Measurements from ENCODE around the gene PCSK6.
"Not testable (repeated sequence)": the region's sequence is repeated elsewhere in the genome, so short reads cannot be mapped to it uniquely, and the experiment has no call there.

Gene PCSK6

DNA sequence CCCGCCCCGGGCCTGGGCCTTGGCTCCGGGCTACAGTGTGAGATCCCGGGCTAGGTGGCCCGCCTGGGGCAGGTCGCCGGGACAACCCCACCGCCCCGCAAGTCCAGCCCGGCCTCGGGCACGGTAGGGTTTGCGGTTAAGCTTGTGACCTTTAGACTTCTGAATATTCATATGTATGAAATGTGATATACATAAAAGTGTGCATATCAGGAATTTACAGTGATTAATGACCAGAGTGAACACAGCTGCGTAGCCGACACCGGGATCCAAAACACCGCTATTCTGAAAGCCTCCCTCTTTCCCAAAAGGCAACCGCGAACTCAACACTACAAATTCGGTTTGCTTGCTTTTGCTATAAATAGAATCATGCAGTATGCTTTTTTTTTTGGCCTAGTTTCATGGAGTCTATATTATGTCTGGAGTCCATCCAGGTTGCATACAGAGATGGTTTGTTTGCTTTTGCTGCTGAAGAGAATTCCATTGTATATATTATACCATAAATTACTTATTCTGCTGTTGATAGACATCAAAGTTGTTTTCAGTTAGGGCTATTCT is 193.8 kb downstream of the PCSK6 start:
- TF ChIP-seq, protein P1, sequence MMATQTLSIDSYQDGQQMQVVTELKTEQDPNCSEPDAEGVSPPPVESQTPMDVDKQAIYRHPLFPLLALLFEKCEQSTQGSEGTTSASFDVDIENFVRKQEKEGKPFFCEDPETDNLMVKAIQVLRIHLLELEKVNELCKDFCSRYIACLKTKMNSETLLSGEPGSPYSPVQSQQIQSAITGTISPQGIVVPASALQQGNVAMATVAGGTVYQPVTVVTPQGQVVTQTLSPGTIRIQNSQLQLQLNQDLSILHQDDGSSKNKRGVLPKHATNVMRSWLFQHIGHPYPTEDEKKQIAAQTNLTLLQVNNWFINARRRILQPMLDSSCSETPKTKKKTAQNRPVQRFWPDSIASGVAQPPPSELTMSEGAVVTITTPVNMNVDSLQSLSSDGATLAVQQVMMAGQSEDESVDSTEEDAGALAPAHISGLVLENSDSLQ (IDR thresholded peaks at IDR 0.05), result peak; percentile 73
- TF ChIP-seq NFRKB (IDR thresholded peaks at IDR 0.05), result no peak
- TF ChIP-seq LEF1 (IDR thresholded peaks at IDR 0.05; ENCODE audit: borderline replicate concordance), result no peak
- TF ChIP-seq FOXM1 (IDR thresholded peaks at IDR 0.05; ENCODE audit: borderline replicate concordance), result no peak
- no peak for TF ChIP-seq ARNT (IDR thresholded peaks at IDR 0.05)
- peak; percentile 54 for DNase-seq (ENCODE audit: extremely low spot score)
- CTCF ChIA-PET, result no interaction called here
- POLR2A ChIA-PET, result interaction anchor here (0.8 to 3.0 kb wide), 5 partner anchors 18 to 347 kb away, joined by 4 to 15 read pairs (median 5); no protein-coding TSS in a partner anchor

DNA sequence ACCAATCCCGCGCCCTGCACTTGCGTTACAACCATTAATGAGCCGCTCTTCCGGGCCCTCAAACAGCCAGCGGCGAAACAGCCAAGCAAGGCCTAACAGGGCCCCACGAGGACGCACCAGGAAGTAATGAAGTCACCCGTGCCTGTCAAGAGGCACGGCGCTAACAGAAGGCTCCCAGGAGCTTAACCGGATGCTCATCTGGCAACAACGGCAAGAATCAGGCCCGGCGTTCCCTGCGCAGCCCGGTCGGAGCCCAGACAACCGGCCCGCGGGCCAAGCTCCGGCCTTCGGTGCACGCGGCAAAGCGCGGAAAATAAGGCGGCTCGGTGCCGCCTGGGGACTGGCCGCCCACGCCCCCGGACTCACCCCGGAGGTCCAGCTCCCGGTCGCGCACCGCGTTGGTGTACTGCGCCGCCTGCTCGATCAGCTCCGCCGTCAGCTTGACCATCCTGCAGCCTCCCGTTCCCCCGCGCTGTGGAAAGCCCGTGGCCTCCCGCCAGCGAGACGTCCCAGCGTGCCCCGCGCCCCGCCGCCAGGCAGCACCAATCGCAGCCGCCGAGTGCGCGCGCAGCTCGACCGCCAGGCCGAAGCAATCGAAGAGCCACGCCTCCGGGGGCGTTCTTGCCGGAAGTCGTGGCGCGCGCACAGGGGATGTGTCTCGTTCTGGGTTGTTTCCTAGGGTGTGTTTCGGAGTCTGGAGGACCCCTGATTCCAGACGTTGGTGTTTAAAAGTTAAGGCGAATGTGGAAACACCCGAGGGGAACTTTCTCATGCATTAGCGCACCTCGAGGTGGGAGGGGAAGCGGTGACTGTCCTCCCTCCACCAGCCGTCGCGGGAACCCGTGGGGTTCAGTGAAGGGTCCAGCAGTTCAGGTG is 194.5 kb downstream of the PCSK6 start, which contains the start of gene SNRPA1:
Gene SNRPA1 (minus strand): TSS at position 518 of the 876 bp plus-strand sequence. CDS start 70 bp downstream, at position 448.
- ChIA-PET POLR2A (interaction anchor here (0.6 to 3.0 kb wide), 15 partner anchors 10 to 361 kb away, joined by 3 to 17 read pairs (median 4); no protein-coding TSS in a partner anchor), CTCF (interaction anchor here (0.5 to 1.2 kb wide), 2 partner anchors 347 to 350 kb away, joined by 3 to 6 read pairs; no protein-coding TSS in a partner anchor)
- peak; percentile 98 for DNase-seq (ENCODE audit: extremely low spot score)
- no peak for TF ChIP-seq SUZ12 (IDR thresholded peaks at IDR 0.05)
- TF ChIP-seq, protein P1 (IDR thresholded peaks at IDR 0.05), result no peak
- peak; percentile 66 for TF ChIP-seq ELF4 (IDR thresholded peaks at IDR 0.05)
- TF ChIP-seq L3MBTL2 (conservative IDR thresholded peaks at IDR 0.05), result peak; percentile 71
- TF ChIP-seq BHLHE40 (IDR thresholded peaks at IDR 0.05; ENCODE audit: borderline replicate concordance), result no peak
- TF ChIP-seq FOXM1 (IDR thresholded peaks at IDR 0.05; ENCODE audit: borderline replicate concordance), result no peak
- no peak for TF ChIP-seq NFRKB (IDR thresholded peaks at IDR 0.05)
- no peak for TF ChIP-seq FOXA1 (IDR thresholded peaks at IDR 0.05)
- TF ChIP-seq TARDBP (IDR thresholded peaks at IDR 0.05), result no peak

DNA sequence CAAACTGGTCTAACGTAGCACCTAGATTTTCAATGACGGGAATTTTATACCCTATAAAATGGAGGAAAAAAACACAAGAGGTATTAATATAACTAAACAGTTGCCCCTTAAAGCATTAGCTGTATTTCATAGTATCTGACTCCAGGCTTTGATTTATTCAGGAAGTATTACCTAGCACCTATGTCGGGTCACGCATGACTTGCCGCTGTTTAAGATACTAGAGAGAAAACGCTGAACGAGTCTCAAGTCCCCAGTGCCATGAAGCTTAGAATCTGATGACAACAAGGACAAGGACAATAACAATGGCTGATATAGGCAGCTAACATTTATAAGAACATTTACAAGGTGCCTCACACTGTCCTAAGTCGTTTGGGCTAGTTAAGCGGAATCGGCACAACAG is 196.4 kb downstream of the PCSK6 start:
- TF ChIP-seq L3MBTL2 (conservative IDR thresholded peaks at IDR 0.05), result no peak
- TF ChIP-seq, protein P1 (IDR thresholded peaks at IDR 0.05), result 0 out of 2 replicates have a peak, but pooled peaks have one; percentile 5
- CTCF ChIA-PET, result interaction anchor here (0.8 to 0.9 kb wide), 3 partner anchors 15 to 348 kb away, joined by 3 to 5 read pairs (median 4); no protein-coding TSS in a partner anchor
- DNase-seq (ENCODE audit: extremely low spot score), result no peak
- POLR2A ChIA-PET, result interaction anchor here (1.1 to 2.5 kb wide), 3 partner anchors 9 to 359 kb away, joined by 3 to 17 read pairs (median 6); partner anchors contain the start of gene TM2D3

DNA sequence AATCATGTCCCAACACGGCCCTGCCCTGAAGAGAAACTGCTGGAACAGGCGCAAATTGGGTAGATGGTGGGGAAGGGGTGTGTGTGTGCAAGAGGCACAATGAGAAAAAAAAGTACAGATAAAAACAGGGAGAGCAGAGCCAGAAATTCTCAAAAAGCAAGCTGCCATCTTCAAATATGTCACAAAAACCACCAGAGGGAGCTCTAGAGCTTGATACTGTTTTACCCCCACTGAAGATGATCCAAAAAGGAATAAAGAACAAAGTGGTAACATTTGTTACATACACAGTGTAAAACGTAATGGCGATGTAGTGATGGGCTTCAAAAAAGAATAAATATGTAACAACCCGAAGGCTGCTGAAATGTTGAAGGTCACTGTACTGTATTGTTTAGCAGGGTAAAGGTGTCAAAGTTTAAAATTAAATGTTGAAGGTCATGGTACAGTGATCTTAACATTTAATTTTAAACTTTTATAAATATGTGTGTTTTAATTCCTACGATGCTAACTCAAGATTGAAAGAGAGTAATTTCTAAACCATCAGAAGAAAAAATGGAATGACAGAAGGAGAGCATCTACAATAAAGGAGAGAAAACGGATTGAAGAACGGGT is 200.5 kb downstream of the PCSK6 start:
- TF ChIP-seq TARDBP (IDR thresholded peaks at IDR 0.05) (no peak), LEF1 (IDR thresholded peaks at IDR 0.05; ENCODE audit: borderline replicate concordance) (no peak), ZNF384 (IDR thresholded peaks at IDR 0.05) (no peak), FOXM1 (IDR thresholded peaks at IDR 0.05; ENCODE audit: borderline replicate concordance) (no peak), FOXA1 (IDR thresholded peaks at IDR 0.05) (no peak), FOXK2 (IDR thresholded peaks at IDR 0.05) (no peak), L3MBTL2 (conservative IDR thresholded peaks at IDR 0.05) (no peak), NFRKB (IDR thresholded peaks at IDR 0.05) (no peak), HDGF (IDR thresholded peaks at IDR 0.05; ENCODE audit: borderline replicate concordance) (no peak), ARNT (IDR thresholded peaks at IDR 0.05) (no peak), BHLHE40 (IDR thresholded peaks at IDR 0.05; ENCODE audit: borderline replicate concordance) (no peak), ELF4 (IDR thresholded peaks at IDR 0.05) (no peak), SUZ12 (IDR thresholded peaks at IDR 0.05) (no peak), SP1 (IDR thresholded peaks at IDR 0.05) (no peak), CTBP1 (IDR thresholded peaks at IDR 0.05; ENCODE audit: borderline replicate concordance) (no peak)
- TF ChIP-seq, protein P1 (IDR thresholded peaks at IDR 0.05), result no peak
- peak; percentile 53 for DNase-seq (ENCODE audit: extremely low spot score)
- ChIA-PET CTCF (interaction anchor here (0.6 to 2.0 kb wide), 12 partner anchors 9 to 380 kb away, joined by 3 to 21 read pairs (median 4); no protein-coding TSS in a partner anchor), POLR2A (interaction anchor here (0.6 kb wide), 1 partner anchor 351 kb away, joined by 3 read pairs; no protein-coding TSS in a partner anchor)

DNA sequence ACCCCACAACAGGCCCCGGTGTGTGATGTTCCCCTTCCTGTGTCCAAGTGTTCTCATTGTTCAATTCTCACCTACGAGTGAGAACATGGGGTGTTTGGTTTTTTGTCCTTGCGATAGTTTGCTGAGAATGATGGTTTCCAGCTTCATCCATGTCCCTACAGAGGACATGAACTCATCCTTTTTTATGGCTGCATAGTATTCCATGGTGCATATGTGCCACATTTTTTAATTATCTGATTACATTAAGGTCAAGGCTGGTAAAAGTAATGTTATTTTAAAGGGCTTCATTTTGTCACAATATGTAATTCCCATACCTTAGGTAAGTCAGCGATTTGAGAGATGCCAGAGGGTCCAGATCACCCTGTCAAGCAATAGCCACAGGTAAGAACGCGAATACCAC is 202.2 kb downstream of the PCSK6 start:
- POLR2A ChIA-PET; DNase-seq (ENCODE audit: extremely low spot score): not testable (repeated sequence)
- CTCF ChIA-PET, result interaction anchor here (0.6 to 2.0 kb wide), 3 partner anchors 8 to 354 kb away, joined by 3 to 21 read pairs (median 4); no protein-coding TSS in a partner anchor
